HEK293T (cell line): ENCODE results near the gene NUBP2.

Source experiments
- ARNT ChIP-seq: fragments of 450-650 bp; IDR thresholded peaks from 2 replicates; pipeline ENCODE4 v1.6.1; 2017; ENCODE audit warnings: mild to moderate bottlenecking
- BHLHE40 ChIP-seq: fragments of 450-650 bp; IDR thresholded peaks from 2 replicates; pipeline ENCODE4 v1.6.1; 2016; ENCODE audit warnings: mild to moderate bottlenecking, moderate library complexity, borderline replicate concordance
- CTBP1 ChIP-seq: fragments of 450-650 bp; IDR thresholded peaks from 2 replicates; pipeline ENCODE4 v1.6.1; 2016; ENCODE audit warnings: borderline replicate concordance
- ELF4 ChIP-seq: fragments of 450-650 bp; IDR thresholded peaks from 2 replicates; pipeline ENCODE4 v1.6.1; 2017; ENCODE audit warnings: antibody characterized with exemption
- FOXA1 ChIP-seq: fragments of 450-650 bp; IDR thresholded peaks from 2 replicates; pipeline ENCODE4 v1.6.1; 2016; ENCODE audit warnings: mild to moderate bottlenecking
- FOXK2 ChIP-seq: fragments of 450-650 bp; IDR thresholded peaks from 2 replicates; pipeline ENCODE4 v1.6.1; 2016; ENCODE audit warnings: mild to moderate bottlenecking
- FOXM1 ChIP-seq: fragments of 450-650 bp; IDR thresholded peaks from 2 replicates; pipeline ENCODE4 v1.6.1; 2017; ENCODE audit warnings: mild to moderate bottlenecking, borderline replicate concordance
- HDGF ChIP-seq: fragments of 450-650 bp; IDR thresholded peaks from 2 replicates; pipeline ENCODE4 v1.6.1; 2017; ENCODE audit warnings: antibody characterized with exemption, borderline replicate concordance
- NFRKB ChIP-seq: fragments of 450-650 bp; IDR thresholded peaks from 2 replicates; pipeline ENCODE4 v1.6.1; 2016; ENCODE audit warnings: mild to moderate bottlenecking, moderate library complexity
- SP1 ChIP-seq: fragments of 450-650 bp; IDR thresholded peaks from 2 replicates; pipeline ENCODE4 v1.6.1; 2017
- SUZ12 ChIP-seq: fragments of 450-650 bp; IDR thresholded peaks from 2 replicates; pipeline ENCODE4 v1.6.1; 2016; ENCODE audit warnings: mild to moderate bottlenecking
- TARDBP ChIP-seq: fragments of 450-650 bp; IDR thresholded peaks from 2 replicates; pipeline ENCODE4 v1.6.1; 2016
- ZNF384 ChIP-seq: fragments of 450-650 bp; IDR thresholded peaks from 2 replicates; pipeline ENCODE4 v1.6.1; 2016

DNA sequence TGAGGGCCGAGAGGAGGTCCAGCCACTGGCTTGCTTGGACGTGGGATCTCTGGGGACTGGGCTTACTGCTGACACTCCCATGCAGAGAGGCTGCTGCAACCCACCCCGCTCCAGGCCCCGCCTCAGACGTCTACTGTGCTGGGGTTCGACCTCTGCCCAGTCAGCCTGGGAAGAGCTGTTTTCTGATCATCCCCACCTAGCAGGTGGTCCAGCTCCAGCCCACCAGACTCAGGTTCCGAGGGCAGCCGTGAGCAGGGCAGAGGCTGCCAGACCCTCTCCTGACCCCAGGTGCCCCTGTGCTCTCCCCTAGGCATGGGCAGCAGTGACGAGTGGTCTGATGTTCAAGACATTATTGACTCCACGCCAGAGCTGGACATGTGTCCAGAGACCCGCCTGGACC lies 34.8 kb upstream of the NUBP2 start:
- no peak for TF ChIP-seq TARDBP
- TF ChIP-seq SUZ12 = no peak
- no peak for TF ChIP-seq FOXA1
- no peak for TF ChIP-seq SP1
- no peak for TF ChIP-seq FOXM1
- no peak for TF ChIP-seq ELF4
- TF ChIP-seq HDGF = no peak
- TF ChIP-seq ZNF384 = no peak
- no peak for TF ChIP-seq ARNT
- no peak for TF ChIP-seq FOXK2
- TF ChIP-seq BHLHE40 = no peak
- no peak for TF ChIP-seq NFRKB
- TF ChIP-seq CTBP1 = no peak
